ENCODE results near the gene CAMK2B.

The CAMK2B gene

DNA sequence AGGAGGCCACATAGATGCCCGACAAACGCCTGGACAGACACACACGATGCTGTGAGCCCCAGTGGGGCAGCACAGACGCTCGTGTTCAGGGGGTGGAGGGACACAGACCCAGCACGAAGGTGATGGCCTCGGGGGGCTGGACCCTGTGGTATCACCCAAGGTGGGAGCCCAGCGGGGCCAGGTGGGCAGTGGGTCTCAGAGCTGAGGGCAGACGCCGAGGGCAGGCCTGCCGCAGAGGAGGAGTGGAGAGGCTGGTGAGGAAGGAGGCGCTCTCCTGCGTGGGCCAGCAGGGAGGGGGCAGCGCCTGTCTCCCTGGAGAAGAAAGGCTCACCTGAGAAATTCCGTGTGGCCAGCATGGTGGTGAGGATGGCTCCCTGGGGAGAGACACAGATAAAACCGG is 85.0 kb downstream of the CAMK2B start:
- TF ChIP-seq CREB1 (IDR thresholded peaks at IDR 0.05; ENCODE audit: low read depth), result no peak
- TF ChIP-seq RAD21 (IDR thresholded peaks at IDR 0.05; ENCODE audit: low read depth), result no peak
- TF ChIP-seq ZBTB7A (IDR thresholded peaks at IDR 0.05; ENCODE audit: low read depth), result no peak
- no peak for TF ChIP-seq MAX (IDR thresholded peaks at IDR 0.05)
- no peak for TF ChIP-seq NFIC (IDR thresholded peaks at IDR 0.05)
- TF ChIP-seq TEAD4 (IDR thresholded peaks at IDR 0.05), result no peak
- TF ChIP-seq, protein P1, sequence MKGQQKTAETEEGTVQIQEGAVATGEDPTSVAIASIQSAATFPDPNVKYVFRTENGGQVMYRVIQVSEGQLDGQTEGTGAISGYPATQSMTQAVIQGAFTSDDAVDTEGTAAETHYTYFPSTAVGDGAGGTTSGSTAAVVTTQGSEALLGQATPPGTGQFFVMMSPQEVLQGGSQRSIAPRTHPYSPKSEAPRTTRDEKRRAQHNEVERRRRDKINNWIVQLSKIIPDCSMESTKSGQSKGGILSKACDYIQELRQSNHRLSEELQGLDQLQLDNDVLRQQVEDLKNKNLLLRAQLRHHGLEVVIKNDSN (IDR thresholded peaks at IDR 0.05), result no peak
- TF ChIP-seq TCF12 (IDR thresholded peaks at IDR 0.05; ENCODE audit: low read depth), result no peak
- no peak for TF ChIP-seq CEBPB (IDR thresholded peaks at IDR 0.05)

DNA sequence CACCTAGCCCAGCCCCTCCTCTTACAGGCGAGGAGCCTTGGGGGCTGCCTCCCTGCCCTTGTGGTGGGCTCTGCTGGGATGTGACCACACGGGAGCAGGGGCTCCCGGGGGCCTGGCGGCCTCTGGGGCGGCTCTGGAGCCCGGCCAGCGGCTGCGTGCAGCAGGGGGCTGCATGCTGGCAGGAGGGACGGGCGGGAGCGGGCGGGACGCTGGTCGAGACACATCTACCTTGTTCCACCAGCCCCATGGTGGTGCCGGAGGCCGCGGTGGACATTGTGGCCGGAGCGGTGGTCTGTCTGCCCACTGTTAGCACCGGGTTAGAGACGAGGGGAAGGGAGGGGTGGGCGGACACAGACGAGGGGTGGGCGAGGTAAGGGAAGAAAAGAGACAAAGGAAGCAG is 86.0 kb downstream of the CAMK2B start:
- TF ChIP-seq CEBPB (IDR thresholded peaks at IDR 0.05) (no peak), FOXM1 (IDR thresholded peaks at IDR 0.05; ENCODE audit: borderline replicate concordance, low read depth) (no peak), CREB1 (IDR thresholded peaks at IDR 0.05; ENCODE audit: low read depth) (no peak), TAF1 (IDR thresholded peaks at IDR 0.05; ENCODE audit: low read depth) (no peak), RAD21 (IDR thresholded peaks at IDR 0.05; ENCODE audit: low read depth) (no peak)
- TF ChIP-seq, protein P1 (IDR thresholded peaks at IDR 0.05), result no peak

GRCh38 chr7:44238116-44238695 is 87.2 kb downstream of the CAMK2B start:
- TF ChIP-seq TAF1 (IDR thresholded peaks at IDR 0.05; ENCODE audit: low read depth) (no peak), TCF12 (IDR thresholded peaks at IDR 0.05; ENCODE audit: low read depth) (no peak), RAD21 (IDR thresholded peaks at IDR 0.05; ENCODE audit: low read depth) (no peak), CEBPB (IDR thresholded peaks at IDR 0.05) (no peak), YY1 (IDR thresholded peaks at IDR 0.05; ENCODE audit: low read depth) (no peak), EGR1 (IDR thresholded peaks at IDR 0.05) (no peak), MAX (IDR thresholded peaks at IDR 0.05) (no peak), CREB1 (IDR thresholded peaks at IDR 0.05; ENCODE audit: low read depth) (no peak)
- TF ChIP-seq, protein P2, sequence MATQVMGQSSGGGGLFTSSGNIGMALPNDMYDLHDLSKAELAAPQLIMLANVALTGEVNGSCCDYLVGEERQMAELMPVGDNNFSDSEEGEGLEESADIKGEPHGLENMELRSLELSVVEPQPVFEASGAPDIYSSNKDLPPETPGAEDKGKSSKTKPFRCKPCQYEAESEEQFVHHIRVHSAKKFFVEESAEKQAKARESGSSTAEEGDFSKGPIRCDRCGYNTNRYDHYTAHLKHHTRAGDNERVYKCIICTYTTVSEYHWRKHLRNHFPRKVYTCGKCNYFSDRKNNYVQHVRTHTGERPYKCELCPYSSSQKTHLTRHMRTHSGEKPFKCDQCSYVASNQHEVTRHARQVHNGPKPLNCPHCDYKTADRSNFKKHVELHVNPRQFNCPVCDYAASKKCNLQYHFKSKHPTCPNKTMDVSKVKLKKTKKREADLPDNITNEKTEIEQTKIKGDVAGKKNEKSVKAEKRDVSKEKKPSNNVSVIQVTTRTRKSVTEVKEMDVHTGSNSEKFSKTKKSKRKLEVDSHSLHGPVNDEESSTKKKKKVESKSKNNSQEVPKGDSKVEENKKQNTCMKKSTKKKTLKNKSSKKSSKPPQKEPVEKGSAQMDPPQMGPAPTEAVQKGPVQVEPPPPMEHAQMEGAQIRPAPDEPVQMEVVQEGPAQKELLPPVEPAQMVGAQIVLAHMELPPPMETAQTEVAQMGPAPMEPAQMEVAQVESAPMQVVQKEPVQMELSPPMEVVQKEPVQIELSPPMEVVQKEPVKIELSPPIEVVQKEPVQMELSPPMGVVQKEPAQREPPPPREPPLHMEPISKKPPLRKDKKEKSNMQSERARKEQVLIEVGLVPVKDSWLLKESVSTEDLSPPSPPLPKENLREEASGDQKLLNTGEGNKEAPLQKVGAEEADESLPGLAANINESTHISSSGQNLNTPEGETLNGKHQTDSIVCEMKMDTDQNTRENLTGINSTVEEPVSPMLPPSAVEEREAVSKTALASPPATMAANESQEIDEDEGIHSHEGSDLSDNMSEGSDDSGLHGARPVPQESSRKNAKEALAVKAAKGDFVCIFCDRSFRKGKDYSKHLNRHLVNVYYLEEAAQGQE (IDR thresholded peaks at IDR 0.05; ENCODE audit: low read depth), result no peak

- TF ChIP-seq CEBPB (IDR thresholded peaks at IDR 0.05) (no peak), TEAD4 (IDR thresholded peaks at IDR 0.05) (no peak), FOXM1 (IDR thresholded peaks at IDR 0.05; ENCODE audit: borderline replicate concordance, low read depth) (no peak), RAD21 (IDR thresholded peaks at IDR 0.05; ENCODE audit: low read depth) (no peak), EGR1 (IDR thresholded peaks at IDR 0.05) (no peak), NFIC (IDR thresholded peaks at IDR 0.05) (no peak), YY1 (IDR thresholded peaks at IDR 0.05; ENCODE audit: low read depth) (no peak), EP300 (IDR thresholded peaks at IDR 0.05; ENCODE audit: borderline replicate concordance) (no peak), TCF12 (IDR thresholded peaks at IDR 0.05; ENCODE audit: low read depth) (no peak), ZBTB7A (IDR thresholded peaks at IDR 0.05; ENCODE audit: low read depth) (no peak), MAX (IDR thresholded peaks at IDR 0.05) (no peak), CREB1 (IDR thresholded peaks at IDR 0.05; ENCODE audit: low read depth) (no peak), TAF1 (IDR thresholded peaks at IDR 0.05; ENCODE audit: low read depth) (no peak)
- TF ChIP-seq, protein P1 (IDR thresholded peaks at IDR 0.05), result no peak
- TF ChIP-seq, protein P2 (IDR thresholded peaks at IDR 0.05; ENCODE audit: low read depth), result no peak
Observed at GRCh38 chr7:44237696-44238095, 87.7 kb downstream of the CAMK2B start.

- TF ChIP-seq, protein P2 (IDR thresholded peaks at IDR 0.05; ENCODE audit: low read depth), result no peak
- TF ChIP-seq MAX (IDR thresholded peaks at IDR 0.05) (no peak), FOXM1 (IDR thresholded peaks at IDR 0.05; ENCODE audit: borderline replicate concordance, low read depth) (no peak), CREB1 (IDR thresholded peaks at IDR 0.05; ENCODE audit: low read depth) (no peak), ZBTB7A (IDR thresholded peaks at IDR 0.05; ENCODE audit: low read depth) (no peak), TAF1 (IDR thresholded peaks at IDR 0.05; ENCODE audit: low read depth) (no peak), EGR1 (IDR thresholded peaks at IDR 0.05) (no peak), YY1 (IDR thresholded peaks at IDR 0.05; ENCODE audit: low read depth) (no peak), CEBPB (IDR thresholded peaks at IDR 0.05) (no peak), EP300 (IDR thresholded peaks at IDR 0.05; ENCODE audit: borderline replicate concordance) (no peak), NFIC (IDR thresholded peaks at IDR 0.05) (no peak), TCF12 (IDR thresholded peaks at IDR 0.05; ENCODE audit: low read depth) (no peak)
- TF ChIP-seq, protein P1 (IDR thresholded peaks at IDR 0.05), result no peak
Observed at GRCh38 chr7:44236333-44236728, 89.1 kb downstream of the CAMK2B start.
